Astrocyte (in vitro differentiated cells and primary cell): ENCODE results near the gene OGFOD3.

Source experiments
- CTCF ChIP-seq: IDR thresholded peaks from 2 replicates; pipeline ENCODE4 v1.5.1; 2011; ENCODE audit warnings: low read depth, mild to moderate bottlenecking, inconsistent platforms, low read length, moderate library complexity; ENCODE audit not compliant: insufficient read depth
- EZH2 ChIP-seq: IDR thresholded peaks from 2 replicates; pipeline ENCODE4 v1.6.1; 2012; ENCODE audit warnings: mild to moderate bottlenecking, low read length, inconsistent platforms; ENCODE audit not compliant: insufficient read depth

- no peak for TF ChIP-seq CTCF
- TF ChIP-seq EZH2: no peak
Observed at GRCh38 chr17:82416264-82416663, 2.1 kb downstream of the OGFOD3 start.
